PC-9 (cell line): ENCODE measurements around the gene CELF2. TPM values are rescaled to one million over a fixed set of nuclear protein-coding genes. Genes with fewer than 3 reads are reported as not detected.

ENCODE experiments used
- BruUV-seq: library from RNA; stranded (reverse); fragments of 400-500 nt; replicated peaks from 2 replicates; lab custom pipeline; 2021; lab: Mats Ljungman, UMichigan
- CTCF ChIA-PET: fragments of 300-600 bp; sonication (Branson Sonifier 250); formaldehyde crosslinking; loops from one replicate; lab custom pipeline; 2022; ENCODE audit warnings: antibody characterized with exemption; lab: Charles Lee
- POLR2A ChIA-PET: fragments of 300-600 bp; sonication (Branson Sonifier 250); formaldehyde crosslinking; loops from one replicate; lab custom pipeline; 2022; ENCODE audit warnings: antibody characterized with exemption; ENCODE audit not compliant: unreplicated experiment; lab: Charles Lee
- DNase-seq, 2 experiments: peaks; one replicate each; pipeline versions ENCODE4 v3.0.0 to v3.0.0-alpha.2; 2015 to 2022; ENCODE audit warnings: mixed read lengths in 1 of 2
- H2AFZ ChIP-seq: fragments of 200-600 bp; sonication (generic); 2 replicates; pipeline ENCODE4 v1.8.1; 2017; ENCODE audit warnings: antibody characterized with exemption
- H3F3A ChIP-seq: fragments of 200-600 bp; sonication (generic); 2 replicates; pipeline ENCODE4 v1.8.1; 2017; ENCODE audit warnings: antibody characterized with exemption, mild to moderate bottlenecking, low read depth; ENCODE audit not compliant: insufficient read depth
- H3K27ac ChIP-seq: fragments of 200-600 bp; sonication (generic); 2 replicates; pipeline ENCODE4 v1.6.1; 2016; ENCODE audit warnings: mixed run types
- H3K27me3 ChIP-seq: fragments of 200-600 bp; sonication (generic); 2 replicates; pipeline ENCODE4 v1.6.1; 2016; ENCODE audit warnings: low read depth, mixed run types; ENCODE audit not compliant: insufficient read depth
- H3K36me3 ChIP-seq: fragments of 200-600 bp; sonication (generic); 2 replicates; pipeline ENCODE4 v1.6.1; 2016; ENCODE audit warnings: low read depth, mixed run types
- H3K4me1 ChIP-seq: fragments of 200-600 bp; sonication (generic); replicated peaks from 2 replicates; pipeline ENCODE4 v1.6.1; 2016; ENCODE audit warnings: mixed run types; ENCODE audit not compliant: insufficient read depth
- H3K4me2 ChIP-seq: fragments of 200-600 bp; sonication (generic); 2 replicates; pipeline ENCODE4 v1.6.1; 2017; ENCODE audit warnings: mixed run types
- H3K4me3 ChIP-seq: fragments of 200-600 bp; sonication (generic); 2 replicates; pipeline ENCODE4 v1.6.1; 2016; ENCODE audit warnings: mixed run types
- H3K79me2 ChIP-seq: fragments of 200-600 bp; sonication (generic); 2 replicates; pipeline ENCODE4 v1.6.1; 2017; ENCODE audit warnings: low read depth, mixed run types
- H3K9me2 ChIP-seq: fragments of 200-600 bp; sonication (generic); 2 replicates; pipeline ENCODE4 v1.8.1; 2017; ENCODE audit warnings: mild to moderate bottlenecking; ENCODE audit not compliant: insufficient read depth
- H3K9me3 ChIP-seq: fragments of 200-600 bp; sonication (generic); 2 replicates; pipeline ENCODE4 v1.8.1; 2016; ENCODE audit warnings: low read depth; ENCODE audit not compliant: insufficient read depth
- H4K20me1 ChIP-seq: fragments of 200-600 bp; sonication (generic); 2 replicates; pipeline ENCODE4 v1.8.1; 2017; ENCODE audit not compliant: insufficient read depth
- EZH2 ChIP-seq: fragments of 200-600 bp; sonication (generic); IDR thresholded peaks from 2 replicates; pipeline ENCODE4 v1.8.0; 2017; ENCODE audit warnings: antibody characterized with exemption, low read depth
- intact Hi-C: fragments of 100-400 bp; cut with micrococcal nuclease; formaldehyde crosslinking; loops from one replicate; pipeline ENCODE4 v1.10.0; 2022; ENCODE audit not compliant: unreplicated experiment
- total RNA-seq: library from RNA; stranded (reverse); gene quantifications from 2 replicates; pipeline ENCODE4 v1.2.3, GENCODE V29; 2021
- TF ChIP-seq, protein P1 (sequence below): fragments of 200-600 bp; sonication (generic); conservative IDR thresholded peaks from 2 replicates; pipeline ENCODE4 v1.6.1; 2017; ENCODE audit warnings: mixed run types, antibody characterized with exemption, mild to moderate bottlenecking, moderate library complexity

The CELF2 gene
- total RNA-seq, 1 experiment from 2014 or later, result not detected

DNA sequence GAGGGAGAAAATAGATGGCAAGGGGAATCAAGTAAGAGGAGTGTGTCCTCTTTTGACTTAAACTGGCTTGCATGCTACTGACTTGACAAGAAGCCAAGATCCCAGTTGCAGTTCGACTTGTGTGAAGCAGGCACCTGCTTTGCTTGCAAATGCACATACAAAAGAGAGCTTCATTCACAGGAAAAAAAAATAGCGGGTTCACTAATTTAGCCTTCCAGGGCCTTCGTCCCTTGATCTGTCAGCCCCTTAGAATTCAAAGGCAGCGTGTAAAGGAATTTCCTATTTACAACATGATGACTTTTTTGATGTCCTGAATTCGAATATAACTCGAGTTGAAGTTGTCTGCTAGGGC lies 192.1 kb downstream of the CELF2 start:
- no peaks in the 10 kb centered on the region for H3K79me2 ChIP-seq
- H3K36me3 ChIP-seq, result no peaks in the 10 kb centered on the region
- H3K9me3 ChIP-seq, result no peaks in the 10 kb centered on the region
- H3K27me3 ChIP-seq, result peaks cover 47% of the 10 kb centered on the region
- ChIA-PET CTCF (no interaction called here), POLR2A (no interaction called here)
- H3K4me2 ChIP-seq, result no peak overlapping the region
- H4K20me1 ChIP-seq, result no peaks in the 10 kb centered on the region
- H3K9me2 ChIP-seq, result no peaks in the 10 kb centered on the region
- H2AFZ ChIP-seq, result no peak overlapping the region
- BruUV-seq, result no TSS peak
- H3K4me3 ChIP-seq, result no peak overlapping the region
- TF ChIP-seq, protein P1, sequence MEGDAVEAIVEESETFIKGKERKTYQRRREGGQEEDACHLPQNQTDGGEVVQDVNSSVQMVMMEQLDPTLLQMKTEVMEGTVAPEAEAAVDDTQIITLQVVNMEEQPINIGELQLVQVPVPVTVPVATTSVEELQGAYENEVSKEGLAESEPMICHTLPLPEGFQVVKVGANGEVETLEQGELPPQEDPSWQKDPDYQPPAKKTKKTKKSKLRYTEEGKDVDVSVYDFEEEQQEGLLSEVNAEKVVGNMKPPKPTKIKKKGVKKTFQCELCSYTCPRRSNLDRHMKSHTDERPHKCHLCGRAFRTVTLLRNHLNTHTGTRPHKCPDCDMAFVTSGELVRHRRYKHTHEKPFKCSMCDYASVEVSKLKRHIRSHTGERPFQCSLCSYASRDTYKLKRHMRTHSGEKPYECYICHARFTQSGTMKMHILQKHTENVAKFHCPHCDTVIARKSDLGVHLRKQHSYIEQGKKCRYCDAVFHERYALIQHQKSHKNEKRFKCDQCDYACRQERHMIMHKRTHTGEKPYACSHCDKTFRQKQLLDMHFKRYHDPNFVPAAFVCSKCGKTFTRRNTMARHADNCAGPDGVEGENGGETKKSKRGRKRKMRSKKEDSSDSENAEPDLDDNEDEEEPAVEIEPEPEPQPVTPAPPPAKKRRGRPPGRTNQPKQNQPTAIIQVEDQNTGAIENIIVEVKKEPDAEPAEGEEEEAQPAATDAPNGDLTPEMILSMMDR, result no peak
- TF ChIP-seq EZH2, result no peak
- H3F3A ChIP-seq, result no peaks in the 10 kb centered on the region
- H3K4me1 ChIP-seq, result no peaks in the 10 kb centered on the region
- no peak overlapping the region for H3K27ac ChIP-seq
- DNase-seq, result no peak
- intact Hi-C loops, result no loop called here

DNA sequence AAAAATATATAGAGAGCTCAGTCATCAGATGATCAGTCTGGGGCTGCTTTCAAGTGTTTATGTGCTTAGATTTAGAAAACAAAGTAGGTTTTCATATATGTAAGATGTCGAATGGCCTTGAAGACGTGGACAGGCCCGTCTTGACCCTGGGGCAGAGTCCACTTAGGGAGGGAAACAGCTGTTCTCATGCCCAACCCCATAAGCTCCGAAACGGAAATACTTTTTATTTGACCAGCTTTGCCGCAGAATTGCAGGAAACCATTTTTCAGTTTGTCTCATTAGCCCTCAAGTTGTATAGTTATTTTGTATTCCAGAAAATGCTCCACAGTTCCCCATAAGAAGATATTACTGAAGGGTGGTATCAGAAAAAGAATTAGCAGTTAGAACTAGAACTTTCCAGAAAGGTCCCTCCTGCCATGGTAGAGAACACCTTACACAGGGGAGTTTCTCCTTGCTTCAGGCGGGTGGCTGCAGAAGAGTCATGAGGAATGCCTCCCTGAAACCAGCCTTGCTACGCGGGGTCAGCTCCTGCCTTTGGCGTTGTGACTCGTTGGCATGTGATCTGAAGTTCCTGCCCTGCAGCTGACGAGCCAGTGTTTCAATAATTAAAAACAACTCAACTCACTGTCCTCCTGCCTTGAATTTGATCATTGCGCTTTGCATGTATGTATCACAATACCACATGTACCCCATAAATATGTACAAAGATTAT lies 192.7 kb downstream of the CELF2 start:
- TF ChIP-seq, protein P1, result no peak
- TF ChIP-seq EZH2, result no peak
- intact Hi-C loops, result no loop called here
- Histone ChIP-seq H3K4me2 (no peak overlapping the region), H3K9me2 (no peaks in the 10 kb centered on the region), H2AFZ (no peak overlapping the region), H3K79me2 (no peaks in the 10 kb centered on the region), H4K20me1 (no peaks in the 10 kb centered on the region), H3K36me3 (no peaks in the 10 kb centered on the region), H3K27ac (no peak overlapping the region), H3F3A (no peaks in the 10 kb centered on the region), H3K27me3 (peaks cover 53% of the 10 kb centered on the region), H3K9me3 (no peaks in the 10 kb centered on the region), H3K4me1 (no peaks in the 10 kb centered on the region), H3K4me3 (no peak overlapping the region)
- POLR2A ChIA-PET, result no interaction called here
- DNase-seq, result no peak
- BruUV-seq, result no TSS peak
- CTCF ChIA-PET, result no interaction called here

DNA sequence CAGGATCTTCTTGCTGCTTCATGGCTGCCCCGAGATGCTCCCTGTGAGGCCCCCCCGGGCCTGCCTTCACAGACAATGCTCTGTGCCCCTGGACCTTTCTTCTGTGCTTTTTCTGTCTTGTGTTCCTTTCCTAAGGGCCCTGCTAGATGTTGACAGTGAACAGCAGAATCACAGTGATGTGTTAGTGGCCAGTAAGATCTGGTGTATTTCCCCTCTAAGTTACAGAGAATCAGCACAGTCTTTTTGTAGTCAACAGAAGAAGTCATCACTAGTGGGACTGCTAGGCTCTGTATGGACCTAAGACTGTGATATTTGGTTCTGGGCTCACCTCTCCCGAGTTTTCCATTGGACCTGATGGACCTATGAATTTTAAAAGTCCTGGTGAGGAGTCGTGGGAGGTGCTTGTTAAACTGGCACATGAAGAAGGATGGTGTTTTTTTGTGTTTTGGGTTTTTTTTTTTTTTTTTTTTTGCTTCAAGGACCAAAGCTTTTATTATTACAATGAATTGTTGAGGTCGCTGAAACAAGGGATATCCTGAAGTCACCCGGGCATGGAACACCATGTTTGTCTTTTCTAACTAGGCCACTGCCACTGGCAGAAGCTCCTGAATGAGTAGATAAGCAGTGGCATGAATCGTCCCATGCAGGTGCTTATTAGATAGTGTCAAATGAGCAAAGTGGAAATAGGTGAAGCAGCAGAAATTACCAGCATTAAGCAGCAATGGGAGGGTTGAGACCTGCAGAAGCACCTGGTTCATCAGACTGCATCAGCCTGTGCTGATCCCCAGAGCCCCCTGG lies 194.8 kb downstream of the CELF2 start:
- no TSS peak for BruUV-seq

More for the DNA sequence above, 194.8 kb downstream of the CELF2 start:
- no peaks in the 10 kb centered on the region for H4K20me1 ChIP-seq
- ChIA-PET POLR2A (no interaction called here), CTCF (no interaction called here)
- no peaks in the 10 kb centered on the region for H3K36me3 ChIP-seq
- H3K27me3 ChIP-seq, result peaks cover 57% of the 10 kb centered on the region
- intact Hi-C loops, result no loop called here
- no peak overlapping the region for H2AFZ ChIP-seq
- H3K4me2 ChIP-seq, result no peak overlapping the region
- H3K9me3 ChIP-seq, result no peaks in the 10 kb centered on the region
- H3F3A ChIP-seq, result no peaks in the 10 kb centered on the region
- no peaks in the 10 kb centered on the region for H3K79me2 ChIP-seq
- H3K4me3 ChIP-seq, result no peak overlapping the region
- no peak for DNase-seq
- H3K4me1 ChIP-seq, result no peaks in the 10 kb centered on the region
- no peaks in the 10 kb centered on the region for H3K9me2 ChIP-seq
- TF ChIP-seq, protein P1, result no peak
- TF ChIP-seq EZH2, result no peak
- no peak overlapping the region for H3K27ac ChIP-seq
